ENCODE results near the gene TIFAB.

Gene TIFAB

DNA sequence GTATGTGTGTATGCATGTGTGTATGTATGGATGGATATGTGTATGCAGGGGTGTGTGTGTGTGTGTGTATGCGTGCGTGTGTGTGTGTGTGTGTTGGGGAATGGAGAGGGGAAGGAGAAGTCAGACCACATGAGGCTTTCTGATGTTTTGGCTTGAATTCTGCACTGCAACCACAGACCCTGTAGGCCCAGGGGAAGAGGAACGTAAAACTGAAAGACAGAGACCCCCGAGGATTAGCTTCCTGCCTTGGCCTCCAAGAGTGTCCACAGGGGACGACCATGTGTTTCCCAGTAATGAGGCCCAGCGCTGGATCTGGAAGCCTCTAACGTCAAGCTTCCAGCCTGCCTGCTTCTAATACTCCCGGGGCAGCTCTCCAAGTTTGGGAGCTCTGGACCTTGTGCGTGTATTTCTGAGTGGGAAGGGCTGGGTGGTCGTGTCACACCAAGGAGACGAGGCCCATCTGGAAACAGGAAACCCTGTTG, 10.8 kb downstream of the TIFAB start (continued):
- TF ChIP-seq, protein P1, sequence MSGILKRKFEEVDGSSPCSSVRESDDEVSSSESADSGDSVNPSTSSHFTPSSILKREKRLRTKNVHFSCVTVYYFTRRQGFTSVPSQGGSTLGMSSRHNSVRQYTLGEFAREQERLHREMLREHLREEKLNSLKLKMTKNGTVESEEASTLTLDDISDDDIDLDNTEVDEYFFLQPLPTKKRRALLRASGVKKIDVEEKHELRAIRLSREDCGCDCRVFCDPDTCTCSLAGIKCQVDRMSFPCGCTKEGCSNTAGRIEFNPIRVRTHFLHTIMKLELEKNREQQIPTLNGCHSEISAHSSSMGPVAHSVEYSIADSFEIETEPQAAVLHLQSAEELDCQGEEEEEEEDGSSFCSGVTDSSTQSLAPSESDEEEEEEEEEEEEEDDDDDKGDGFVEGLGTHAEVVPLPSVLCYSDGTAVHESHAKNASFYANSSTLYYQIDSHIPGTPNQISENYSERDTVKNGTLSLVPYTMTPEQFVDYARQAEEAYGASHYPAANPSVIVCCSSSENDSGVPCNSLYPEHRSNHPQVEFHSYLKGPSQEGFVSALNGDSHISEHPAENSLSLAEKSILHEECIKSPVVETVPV (CRISPR knock-in tag; IDR thresholded peaks at IDR 0.05) = no peak
- TF ChIP-seq GLIS3 (CRISPR knock-in tag; IDR thresholded peaks at IDR 0.05) (no peak), ZNF70 (CRISPR knock-in tag; IDR thresholded peaks at IDR 0.05) (no peak)

DNA sequence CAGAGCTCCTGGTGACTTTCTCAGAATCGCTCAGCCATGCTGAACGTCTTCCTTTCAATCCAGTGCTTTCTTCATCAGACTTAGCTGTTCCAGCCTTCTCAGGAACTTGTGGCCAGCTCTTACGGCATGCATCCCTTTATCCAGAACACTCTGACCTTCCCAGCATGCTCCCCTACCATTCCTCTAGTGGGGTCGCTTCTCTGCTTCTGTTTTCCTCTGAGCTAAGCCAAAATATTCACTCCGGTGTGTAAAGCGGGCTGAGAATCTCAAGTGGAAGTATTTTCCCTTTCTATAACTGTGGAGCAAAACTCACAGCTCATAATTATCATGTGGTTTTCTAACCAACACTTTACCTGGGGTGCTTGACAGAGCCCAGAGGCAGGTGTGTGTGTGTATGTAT, 11.2 kb downstream of the TIFAB start:
- TF ChIP-seq, protein P2, sequence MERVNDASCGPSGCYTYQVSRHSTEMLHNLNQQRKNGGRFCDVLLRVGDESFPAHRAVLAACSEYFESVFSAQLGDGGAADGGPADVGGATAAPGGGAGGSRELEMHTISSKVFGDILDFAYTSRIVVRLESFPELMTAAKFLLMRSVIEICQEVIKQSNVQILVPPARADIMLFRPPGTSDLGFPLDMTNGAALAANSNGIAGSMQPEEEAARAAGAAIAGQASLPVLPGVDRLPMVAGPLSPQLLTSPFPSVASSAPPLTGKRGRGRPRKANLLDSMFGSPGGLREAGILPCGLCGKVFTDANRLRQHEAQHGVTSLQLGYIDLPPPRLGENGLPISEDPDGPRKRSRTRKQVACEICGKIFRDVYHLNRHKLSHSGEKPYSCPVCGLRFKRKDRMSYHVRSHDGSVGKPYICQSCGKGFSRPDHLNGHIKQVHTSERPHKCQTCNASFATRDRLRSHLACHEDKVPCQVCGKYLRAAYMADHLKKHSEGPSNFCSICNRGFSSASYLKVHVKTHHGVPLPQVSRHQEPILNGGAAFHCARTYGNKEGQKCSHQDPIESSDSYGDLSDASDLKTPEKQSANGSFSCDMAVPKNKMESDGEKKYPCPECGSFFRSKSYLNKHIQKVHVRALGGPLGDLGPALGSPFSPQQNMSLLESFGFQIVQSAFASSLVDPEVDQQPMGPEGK (CRISPR knock-in tag; IDR thresholded peaks at IDR 0.05; ENCODE audit: borderline replicate concordance) = no peak
- TF ChIP-seq, protein P3, sequence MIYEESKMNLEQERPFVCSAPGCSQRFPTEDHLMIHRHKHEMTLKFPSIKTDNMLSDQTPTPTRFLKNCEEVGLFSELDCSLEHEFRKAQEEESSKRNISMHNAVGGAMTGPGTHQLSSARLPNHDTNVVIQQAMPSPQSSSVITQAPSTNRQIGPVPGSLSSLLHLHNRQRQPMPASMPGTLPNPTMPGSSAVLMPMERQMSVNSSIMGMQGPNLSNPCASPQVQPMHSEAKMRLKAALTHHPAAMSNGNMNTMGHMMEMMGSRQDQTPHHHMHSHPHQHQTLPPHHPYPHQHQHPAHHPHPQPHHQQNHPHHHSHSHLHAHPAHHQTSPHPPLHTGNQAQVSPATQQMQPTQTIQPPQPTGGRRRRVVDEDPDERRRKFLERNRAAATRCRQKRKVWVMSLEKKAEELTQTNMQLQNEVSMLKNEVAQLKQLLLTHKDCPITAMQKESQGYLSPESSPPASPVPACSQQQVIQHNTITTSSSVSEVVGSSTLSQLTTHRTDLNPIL (CRISPR knock-in tag; IDR thresholded peaks at IDR 0.05; ENCODE audit: low read depth) = no peak
- no peak for TF ChIP-seq TCF4 (CRISPR knock-in tag; IDR thresholded peaks at IDR 0.05; ENCODE audit: borderline replicate concordance)
- TF ChIP-seq GLIS3 (CRISPR knock-in tag; IDR thresholded peaks at IDR 0.05) = no peak
- TF ChIP-seq ZNF70 (CRISPR knock-in tag; IDR thresholded peaks at IDR 0.05) = no peak
- no peak for TF ChIP-seq PPARA (CRISPR knock-in tag; IDR thresholded peaks at IDR 0.05; ENCODE audit: borderline replicate concordance)
- TF ChIP-seq TOX (CRISPR knock-in tag; IDR thresholded peaks at IDR 0.05; ENCODE audit: borderline replicate concordance) = no peak
- no peak for TF ChIP-seq ISL1 (CRISPR knock-in tag; IDR thresholded peaks at IDR 0.05)
- TF ChIP-seq, protein P1 (CRISPR knock-in tag; IDR thresholded peaks at IDR 0.05) = no peak
- TF ChIP-seq SNAI2 (CRISPR knock-in tag; IDR thresholded peaks at IDR 0.05) = no peak
- no peak for TF ChIP-seq ESRRG (CRISPR knock-in tag; IDR thresholded peaks at IDR 0.05)
- TF ChIP-seq CSDC2 (CRISPR knock-in tag; IDR thresholded peaks at IDR 0.05) = no peak
- TF ChIP-seq ARNTL (CRISPR knock-in tag; IDR thresholded peaks at IDR 0.05; ENCODE audit: borderline replicate concordance, low read depth) = no peak
- TF ChIP-seq, protein P4, sequence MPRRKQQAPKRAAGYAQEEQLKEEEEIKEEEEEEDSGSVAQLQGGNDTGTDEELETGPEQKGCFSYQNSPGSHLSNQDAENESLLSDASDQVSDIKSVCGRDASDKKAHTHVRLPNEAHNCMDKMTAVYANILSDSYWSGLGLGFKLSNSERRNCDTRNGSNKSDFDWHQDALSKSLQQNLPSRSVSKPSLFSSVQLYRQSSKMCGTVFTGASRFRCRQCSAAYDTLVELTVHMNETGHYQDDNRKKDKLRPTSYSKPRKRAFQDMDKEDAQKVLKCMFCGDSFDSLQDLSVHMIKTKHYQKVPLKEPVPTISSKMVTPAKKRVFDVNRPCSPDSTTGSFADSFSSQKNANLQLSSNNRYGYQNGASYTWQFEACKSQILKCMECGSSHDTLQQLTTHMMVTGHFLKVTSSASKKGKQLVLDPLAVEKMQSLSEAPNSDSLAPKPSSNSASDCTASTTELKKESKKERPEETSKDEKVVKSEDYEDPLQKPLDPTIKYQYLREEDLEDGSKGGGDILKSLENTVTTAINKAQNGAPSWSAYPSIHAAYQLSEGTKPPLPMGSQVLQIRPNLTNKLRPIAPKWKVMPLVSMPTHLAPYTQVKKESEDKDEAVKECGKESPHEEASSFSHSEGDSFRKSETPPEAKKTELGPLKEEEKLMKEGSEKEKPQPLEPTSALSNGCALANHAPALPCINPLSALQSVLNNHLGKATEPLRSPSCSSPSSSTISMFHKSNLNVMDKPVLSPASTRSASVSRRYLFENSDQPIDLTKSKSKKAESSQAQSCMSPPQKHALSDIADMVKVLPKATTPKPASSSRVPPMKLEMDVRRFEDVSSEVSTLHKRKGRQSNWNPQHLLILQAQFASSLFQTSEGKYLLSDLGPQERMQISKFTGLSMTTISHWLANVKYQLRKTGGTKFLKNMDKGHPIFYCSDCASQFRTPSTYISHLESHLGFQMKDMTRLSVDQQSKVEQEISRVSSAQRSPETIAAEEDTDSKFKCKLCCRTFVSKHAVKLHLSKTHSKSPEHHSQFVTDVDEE (CRISPR knock-in tag; IDR thresholded peaks at IDR 0.05) = no peak
- no peak for TF ChIP-seq RARB (CRISPR knock-in tag; IDR thresholded peaks at IDR 0.05)
- TF ChIP-seq ZC3H10 (CRISPR knock-in tag; IDR thresholded peaks at IDR 0.05) = no peak
- no peak for TF ChIP-seq ZFP3 (CRISPR knock-in tag; IDR thresholded peaks at IDR 0.05)
- TF ChIP-seq ZFP30 (CRISPR knock-in tag; IDR thresholded peaks at IDR 0.05) = no peak

DNA sequence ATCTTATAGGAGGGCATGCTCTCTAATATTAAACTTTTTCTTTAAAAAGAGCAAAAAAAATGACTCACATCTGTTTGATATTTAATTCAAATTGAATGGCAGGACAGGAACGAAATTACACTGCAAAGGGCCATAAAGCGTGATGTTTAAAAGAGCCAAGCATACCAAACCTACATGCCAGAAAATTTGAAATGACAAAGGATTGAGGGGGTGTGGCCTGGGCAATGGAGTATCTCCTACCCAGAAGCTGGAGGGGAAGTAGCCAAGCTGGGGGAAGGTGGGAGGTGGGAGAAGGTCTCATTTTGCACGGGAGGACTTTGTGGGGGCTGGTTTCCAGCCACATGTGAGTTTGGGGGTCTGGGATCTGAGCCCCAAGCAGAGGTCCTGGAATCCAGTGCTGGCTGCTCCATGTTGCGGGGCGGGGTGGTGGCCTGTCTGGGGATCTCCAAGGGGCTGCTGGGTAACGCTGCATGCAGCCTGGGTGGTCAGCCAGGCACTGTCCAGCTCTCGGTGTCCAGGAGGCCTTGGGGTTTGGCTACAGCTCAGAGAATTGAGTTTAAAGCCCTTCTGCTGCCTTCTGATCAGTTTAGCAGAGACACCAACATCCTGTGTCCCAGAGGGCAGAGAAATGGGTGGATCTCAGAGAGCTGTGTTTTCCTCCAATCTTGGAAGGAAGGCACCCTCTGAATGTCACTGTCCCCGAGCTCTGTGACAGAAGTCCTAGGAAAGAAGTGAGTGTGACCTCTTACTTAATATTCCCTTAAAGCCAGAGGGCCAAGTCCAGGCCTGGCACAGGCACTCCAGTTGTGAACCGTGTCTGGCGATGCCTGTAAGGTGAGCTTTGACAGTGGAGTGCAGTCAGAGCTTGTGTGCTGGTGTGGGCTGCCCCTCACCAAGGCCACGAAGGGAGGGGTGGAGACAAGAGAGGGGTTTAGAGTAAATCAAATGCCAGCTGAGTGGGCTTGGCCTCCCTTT, 12.6 kb downstream of the TIFAB start:
- no peak for ATAC-seq
- TF ChIP-seq ESRRG (CRISPR knock-in tag; IDR thresholded peaks at IDR 0.05) = no peak
- TF ChIP-seq, protein P1 (CRISPR knock-in tag; IDR thresholded peaks at IDR 0.05) = no peak
- TF ChIP-seq, protein P4 (CRISPR knock-in tag; IDR thresholded peaks at IDR 0.05) = no peak
- TF ChIP-seq TOX (CRISPR knock-in tag; IDR thresholded peaks at IDR 0.05; ENCODE audit: borderline replicate concordance) = no peak
- no peak for TF ChIP-seq ZNF8 (CRISPR knock-in tag; IDR thresholded peaks at IDR 0.05)
- TF ChIP-seq ISL1 (CRISPR knock-in tag; IDR thresholded peaks at IDR 0.05) = no peak
- no peak for TF ChIP-seq BACH2 (CRISPR knock-in tag; IDR thresholded peaks at IDR 0.05; ENCODE audit: borderline replicate concordance)
- no peak for TF ChIP-seq ZNF70 (CRISPR knock-in tag; IDR thresholded peaks at IDR 0.05)
- no peak for TF ChIP-seq PPARA (CRISPR knock-in tag; IDR thresholded peaks at IDR 0.05; ENCODE audit: borderline replicate concordance)
- TF ChIP-seq ZNF565 (CRISPR knock-in tag; conservative IDR thresholded peaks at IDR 0.05; ENCODE audit: low read depth) = no peak

More for the DNA sequence above, 11.2 kb downstream of the TIFAB start:
- ATAC-seq = no peak
